ENCODE results near the gene GPR152.

GRCh38 chr11:67428052-67429001, 24.2 kb downstream of the GPR152 start, which contains the start of gene RPS6KB2:
- TF ChIP-seq CTCF (conservative IDR thresholded peaks at IDR 0.05; ENCODE audit: low read length) (no peak), EZH2phosphoT487 (IDR thresholded peaks at IDR 0.05; ENCODE audit: borderline replicate concordance, low read depth, low read length) (no peak)
